Measurements from ENCODE around the gene CDH23. TPM values are rescaled to one million over a fixed set of nuclear protein-coding genes. Genes with fewer than 3 reads are reported as not detected.
A peak's percentile ranks its signal among the peaks of the same experiment; 100 is the strongest.

The CDH23 gene
- total and polyA plus RNA-seq, 9 of the 15 experiments (the other 6 are each of a cell fraction or from before 2014, with no cell fraction given) = 0.18 to 1.2 (median 0.47) TPM

DNA sequence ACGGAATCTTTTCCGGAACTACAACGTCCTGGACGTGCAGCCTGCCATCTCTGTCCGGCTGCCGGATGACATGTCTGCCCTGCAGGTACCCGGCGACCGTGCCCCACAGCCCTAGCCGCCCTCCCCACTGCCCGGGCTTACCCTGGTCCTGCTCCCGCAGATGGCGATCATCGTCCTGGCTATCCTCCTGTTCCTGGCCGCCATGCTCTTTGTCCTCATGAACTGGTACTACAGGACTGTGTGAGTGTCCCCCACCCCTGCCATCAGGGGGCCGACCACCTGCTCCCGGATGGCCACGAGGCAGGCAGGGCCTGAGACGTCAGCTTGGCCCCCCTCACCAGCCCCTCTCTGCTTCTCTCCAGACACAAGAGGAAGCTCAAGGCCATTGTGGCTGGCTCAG lies 414.6 kb downstream of the CDH23 start:
- H2AFZ ChIP-seq (ENCODE audit: low read depth, low read length) = no peak overlapping the region
- no peaks in the 10 kb centered on the region for H3K27me3 ChIP-seq (ENCODE audit: control insufficient read depth in 2 of 2, insufficient read depth in 2 of 2, low read length in 2 of 2)
- peaks cover 21% of the 10 kb centered on the region; the same call in 1 of the 3 replicates for H3K36me3 ChIP-seq (ENCODE audit: control insufficient read depth, insufficient read depth, low read length)
- in situ Hi-C loops (cut with MboI) (loop anchor here (5.0 to 10.0 kb wide), 3 partner anchors 99 to 499 kb away; no protein-coding TSS in a partner anchor), intact Hi-C loops (cut with micrococcal nuclease) (loop anchor here (5.0 kb wide), 4 partner anchors 114 to 499 kb away; partner anchors contain the start of gene CDH23)
- no peak for ATAC-seq
- BruUV-seq (replicated peaks) = no TSS peak
- H3K9me3 ChIP-seq (replicated peaks; ENCODE audit: control insufficient read depth, insufficient read depth, low read depth, low read length) = no peaks in the 10 kb centered on the region
- peaks cover 6 to 52% of the 10 kb centered on the region in 2 experiments for H3K4me1 ChIP-seq (replicated peaks in 1 of 2; ENCODE audit: control insufficient read depth in 2 of 2, insufficient read depth in 2 of 2, low read length in 2 of 2)
- POLR2A ChIA-PET = interaction anchor here (0.9 to 1.3 kb wide), 4 partner anchors 11 to 85 kb away, joined by 3 to 5 read pairs (median 4); no protein-coding TSS in a partner anchor
- no peak overlapping the region for H3K27ac ChIP-seq (ENCODE audit: extremely low read depth, low read depth, low read length)
- H3K9ac ChIP-seq (ENCODE audit: insufficient read depth in 1 of 2, low read depth in 2 of 2, low read length in 2 of 2) = peak overlapping the region in 1 of 2 experiments; percentile 75; a peak in 2 of 4 replicates
- H3K79me2 ChIP-seq (ENCODE audit: control insufficient read depth, insufficient read depth, low read length) = no peaks in the 10 kb centered on the region
- no peaks in the 10 kb centered on the region for H3K9me1 ChIP-seq (ENCODE audit: control insufficient read depth, insufficient read depth, low read length)
- DNase-seq (ENCODE audit: extremely low read depth in 1 of 4, low spot score in 3 of 4) = no peak
- H3K4me3 ChIP-seq = no peak overlapping the region
- no peak overlapping the region for H3K4me2 ChIP-seq (ENCODE audit: insufficient read depth, low read length)
- TF ChIP-seq TOE1 (IDR thresholded peaks at IDR 0.05; ENCODE audit: borderline replicate concordance) = no peak
- no peak for TF ChIP-seq TOE1 (CRISPR knock-in tag; IDR thresholded peaks at IDR 0.05; ENCODE audit: borderline replicate concordance, low read depth)
- no peak for TF ChIP-seq CAMTA2 (CRISPR knock-in tag; conservative IDR thresholded peaks at IDR 0.05)
- no peak for TF ChIP-seq ZNF3 (CRISPR knock-in tag; IDR thresholded peaks at IDR 0.05)
- TF ChIP-seq, protein P1, sequence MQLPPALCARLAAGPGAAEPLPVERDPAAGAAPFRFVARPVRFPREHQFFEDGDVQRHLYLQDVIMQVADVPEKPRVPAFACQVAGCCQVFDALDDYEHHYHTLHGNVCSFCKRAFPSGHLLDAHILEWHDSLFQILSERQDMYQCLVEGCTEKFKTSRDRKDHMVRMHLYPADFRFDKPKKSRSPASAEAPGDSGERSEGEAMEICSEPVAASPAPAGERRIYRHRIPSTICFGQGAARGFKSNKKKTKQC (CRISPR knock-in tag; IDR thresholded peaks at IDR 0.05) = 0 out of 2 replicates have a peak, but pooled peaks have one; percentile 11
- peak; percentile 18 for TF ChIP-seq RBM22 (IDR thresholded peaks at IDR 0.05; ENCODE audit: low read depth, low read length, poor library complexity, severe bottlenecking)
- TF ChIP-seq ZNF589 (CRISPR knock-in tag; IDR thresholded peaks at IDR 0.05; ENCODE audit: low read depth) = no peak
- no peak for TF ChIP-seq SRSF9 (IDR thresholded peaks at IDR 0.05; ENCODE audit: borderline replicate concordance, low read depth, low read length)
- CTCF ChIA-PET (ENCODE audit: low intra/inter-chr PET ratio) = interaction anchor here (1.0 to 2.0 kb wide), 6 partner anchors 31 to 497 kb away, joined by 3 to 9 read pairs (median 4); no protein-coding TSS in a partner anchor
- WGBS (ENCODE audit: insufficient coverage, low coverage, missing lambda C conversion rate) = 78% methylated on average over 19 of the region's 19 CpGs
- H4K20me1 ChIP-seq (replicated peaks; ENCODE audit: control insufficient read depth, insufficient read depth, low read length) = peaks cover 6% of the 10 kb centered on the region; the same call in 1 of the 2 replicates
- no peak for FAIRE-seq
